Thyroid gland (tissue), 4 donors: Measurements from ENCODE around the gene GLRB. TPM values are rescaled to one million over a fixed set of nuclear protein-coding genes. Genes with fewer than 3 reads are reported as not detected.
"Not testable (repeated sequence)": the region's sequence is repeated elsewhere in the genome, so short reads cannot be mapped to it uniquely, and the experiment has no call there.

Experiments
- DNase-seq, 2 donors: peaks; one replicate each; pipeline ENCODE4 v3.0.0-alpha.2; 2019
- H3K27ac ChIP-seq, 3 donors: fragments of 200-600 bp; sonication (generic); 1 replicate in 2 of 3; 2 replicates in 1 of 3; pipeline ENCODE4 v1.5.1; 2016 to 2019; ENCODE audit warnings: mild to moderate bottlenecking in 1 of 3, moderate library complexity in 1 of 3
- H3K27me3 ChIP-seq: fragments of 200-600 bp; sonication (generic); one replicate; pipeline ENCODE4 v1.5.1; 2019
- H3K36me3 ChIP-seq, 2 donors: fragments of 200-600 bp; sonication (generic); one replicate each; pipeline ENCODE4 v1.5.1; 2016 to 2019
- H3K4me1 ChIP-seq, 2 donors: fragments of 200-600 bp; sonication (generic); one replicate each; pipeline ENCODE4 v1.5.1; 2017 to 2019
- H3K4me3 ChIP-seq, 3 donors: fragments of 200-600 bp; sonication (generic); replicated peaks in 1 of 3; 1 replicate in 2 of 3; 2 replicates in 1 of 3; pipeline ENCODE4 v1.5.1; 2016; ENCODE audit warnings: mild to moderate bottlenecking in 1 of 3
- H3K9me3 ChIP-seq: fragments of 200-600 bp; sonication (generic); one replicate; pipeline ENCODE4 v1.5.1; 2017
- CTCF ChIP-seq, 6 experiments: fragments of 200-600 bp in 3 of 6; fragments of 450-650 bp in 3 of 6; sonication (generic) in 3 of 6; IDR thresholded peaks; one replicate each; pipeline ENCODE4 v1.5.1; 2016 to 2019; ENCODE audit warnings: antibody characterized with exemption in 6 of 6, mild to moderate bottlenecking in 2 of 6, inconsistent platforms in 1 of 6, moderate library complexity in 1 of 6
- POLR2A ChIP-seq, 2 donors: fragments of 450-650 bp; IDR thresholded peaks; one replicate each; pipeline ENCODE4 v1.6.1; 2017; ENCODE audit warnings: antibody characterized with exemption in 2 of 2, mild to moderate bottlenecking in 2 of 2, moderate library complexity in 1 of 2
- WGBS, 2 donors: methylation state at CpG; one replicate each; pipeline ENCODE4 v1.1.5; 2017; 5-methylcytosine and 5-hydroxymethylcytosine counted together
- intact Hi-C: fragments of 100-400 bp; cut with DNase I; formaldehyde crosslinking; loops from one replicate; pipeline ENCODE4 v1.15.1; 2023
- total RNA-seq, 4 donors: library from RNA; depleted of rRNA; stranded (reverse); fragments of >200 nt; gene quantifications; one replicate each; pipeline ENCODE4 v1.2.3, GENCODE V29; 2016

GLRB gene
- total RNA-seq, 4 donors from 2014 or later, result 0.54 to 5.1 (median 0.94) TPM

GRCh38 chr4:157048248-157048647 is 27.7 kb upstream of the GLRB start:
- TF ChIP-seq POLR2A (IDR thresholded peaks at IDR 0.05) (no peak), CTCF (IDR thresholded peaks at IDR 0.05) (no peak)
- no peaks in the 10 kb centered on the region for H3K27me3 ChIP-seq
- 39 to 50% methylated on average over 2 of the region's 2 CpGs for WGBS, 2 donors
- H3K36me3 ChIP-seq, result no peaks in the 10 kb centered on the region
- no peak for DNase-seq
- H3K27ac ChIP-seq, result no peak overlapping the region
- intact Hi-C loops, result loop anchor here (5.0 to 10.0 kb wide), 2 partner anchors 73 to 571 kb away; partner anchors contain the start of gene PDGFC
- no peaks in the 10 kb centered on the region for H3K9me3 ChIP-seq
- no peak overlapping the region for H3K4me3 ChIP-seq
- no peaks in the 10 kb centered on the region for H3K4me1 ChIP-seq

- Histone ChIP-seq H3K9me3 (no peaks in the 10 kb centered on the region), H3K27me3 (no peaks in the 10 kb centered on the region), H3K4me1 (no peaks in the 10 kb centered on the region), H3K27ac (no peak overlapping the region), H3K36me3 (no peaks in the 10 kb centered on the region), H3K4me3 (no peak overlapping the region)
- TF ChIP-seq CTCF (IDR thresholded peaks at IDR 0.05), result no peak
- TF ChIP-seq POLR2A (IDR thresholded peaks at IDR 0.05), result no peak
- 86 to 88% methylated on average over 4 of the region's 4 CpGs for WGBS, 2 donors
- DNase-seq, result no peak
- intact Hi-C loops, result no loop called here
Measured at GRCh38 chr4:157050561-157050960, 25.4 kb upstream of the GLRB start.

GRCh38 chr4:157052429-157053040 is 23.4 kb upstream of the GLRB start:
- no peak for TF ChIP-seq CTCF (IDR thresholded peaks at IDR 0.05)
- TF ChIP-seq POLR2A (IDR thresholded peaks at IDR 0.05), result no peak
- DNase-seq, result no peak
- 85 to 87% methylated on average over 11 of the region's 11 CpGs for WGBS, 2 donors
- H3K27ac ChIP-seq, result no peak overlapping the region
- intact Hi-C loops, result no loop called here
- H3K9me3 ChIP-seq, result no peaks in the 10 kb centered on the region
- no peaks in the 10 kb centered on the region for H3K4me1 ChIP-seq
- H3K27me3 ChIP-seq, result no peaks in the 10 kb centered on the region
- no peaks in the 10 kb centered on the region for H3K36me3 ChIP-seq
- H3K4me3 ChIP-seq, result no peak overlapping the region

DNA sequence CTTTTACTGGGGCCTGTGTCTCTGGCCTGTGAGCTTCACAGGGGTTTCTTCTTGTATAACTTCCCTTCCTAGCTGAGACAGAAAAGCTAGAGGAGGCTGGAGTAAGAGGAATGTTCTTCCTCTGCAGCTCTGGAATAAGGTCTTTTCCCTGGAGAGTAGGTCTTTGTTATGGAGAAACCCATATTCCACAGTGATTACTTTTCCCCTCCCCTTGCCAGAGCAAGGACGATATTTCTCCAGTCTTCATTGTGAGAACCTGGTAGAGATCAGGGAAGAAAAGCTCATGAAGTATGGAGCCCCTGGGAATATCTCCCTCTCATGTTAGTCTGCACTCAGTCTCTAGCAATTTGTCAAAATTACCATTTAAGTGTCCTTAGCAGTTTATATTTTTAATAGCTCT is 18.7 kb upstream of the GLRB start:
- no peaks in the 10 kb centered on the region for H3K9me3 ChIP-seq
- H3K27me3 ChIP-seq, result no peaks in the 10 kb centered on the region
- no peak for DNase-seq
- no peak overlapping the region for H3K27ac ChIP-seq
- intact Hi-C loops, result no loop called here
- no peak overlapping the region for H3K4me3 ChIP-seq
- no peaks in the 10 kb centered on the region for H3K4me1 ChIP-seq
- 38 to 67% methylated on average over 1 of the region's 1 CpG for WGBS, 2 donors
- no peak for TF ChIP-seq CTCF (IDR thresholded peaks at IDR 0.05)
- H3K36me3 ChIP-seq, result no peaks in the 10 kb centered on the region

- WGBS, 2 donors, result 89 to 93% methylated on average over 5 of the region's 5 CpGs
- H3K36me3 ChIP-seq, H3K4me1 ChIP-seq, H3K27ac ChIP-seq, intact Hi-C loops, DNase-seq, H3K27me3 ChIP-seq, H3K9me3 ChIP-seq, H3K4me3 ChIP-seq: not testable (repeated sequence)
Measured at GRCh38 chr4:157058899-157059298, 17.1 kb upstream of the GLRB start.

GRCh38 chr4:157072002-157072401 is 3.9 kb upstream of the GLRB start:
- Histone ChIP-seq H3K9me3 (no peaks in the 10 kb centered on the region), H3K27ac (no peak overlapping the region), H3K27me3 (no peaks in the 10 kb centered on the region), H3K36me3 (no peaks in the 10 kb centered on the region), H3K4me3 (no peak overlapping the region), H3K4me1 (peaks cover 0 to 5% of the 10 kb centered on the region in 2 donors)
- intact Hi-C loops, result no loop called here
- TF ChIP-seq CTCF (IDR thresholded peaks at IDR 0.05), result no peak
- no peak for TF ChIP-seq POLR2A (IDR thresholded peaks at IDR 0.05)
- DNase-seq, result no peak
